HG03442 (cell line): ENCODE results near the gene TRAF3.

Source experiments
- ATAC-seq: cut with Tn5 transposase; IDR thresholded peaks from one replicate; pipeline ENCODE4 v1.9.1; 2021; ENCODE audit warnings: mild to moderate bottlenecking, moderate library complexity; ENCODE audit not compliant: unreplicated experiment

The TRAF3 gene

GRCh38 chr14:102905116-102906108 is 128.2 kb downstream of the TRAF3 start:
- no peak for ATAC-seq

DNA sequence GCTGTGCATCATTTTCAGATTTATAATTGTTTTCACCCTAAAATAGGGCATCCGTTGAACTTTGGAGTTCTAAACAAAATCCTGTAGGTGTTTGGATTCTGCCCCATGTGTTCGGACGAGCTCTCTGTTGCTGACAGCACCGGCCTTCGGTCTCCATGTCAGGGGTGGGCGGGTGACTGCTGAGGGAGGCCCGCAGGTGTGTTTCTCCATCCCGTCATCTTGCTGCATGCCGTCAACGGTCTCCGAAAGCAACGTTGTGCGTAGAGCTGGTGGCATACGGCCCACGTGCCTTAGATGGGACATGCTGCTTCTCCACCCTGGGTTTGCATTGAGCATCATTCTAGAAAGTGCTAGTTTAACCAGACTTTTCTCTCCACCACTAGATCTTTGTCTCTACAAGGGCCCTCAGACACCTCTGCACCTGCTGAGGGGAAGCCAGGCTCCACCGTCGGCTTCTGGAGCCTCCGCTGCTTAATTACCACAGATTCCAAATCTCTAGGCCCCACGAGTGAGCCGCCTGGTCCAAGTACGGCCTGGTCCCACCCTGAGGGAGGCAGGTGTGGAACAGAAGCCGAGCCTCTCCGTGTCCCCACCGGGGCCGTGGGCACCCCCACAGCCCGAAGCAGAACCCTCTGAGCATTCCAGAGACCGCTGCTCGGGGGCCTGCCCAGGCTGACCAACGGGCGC is 129.5 kb downstream of the TRAF3 start:
- no peak for ATAC-seq

DNA sequence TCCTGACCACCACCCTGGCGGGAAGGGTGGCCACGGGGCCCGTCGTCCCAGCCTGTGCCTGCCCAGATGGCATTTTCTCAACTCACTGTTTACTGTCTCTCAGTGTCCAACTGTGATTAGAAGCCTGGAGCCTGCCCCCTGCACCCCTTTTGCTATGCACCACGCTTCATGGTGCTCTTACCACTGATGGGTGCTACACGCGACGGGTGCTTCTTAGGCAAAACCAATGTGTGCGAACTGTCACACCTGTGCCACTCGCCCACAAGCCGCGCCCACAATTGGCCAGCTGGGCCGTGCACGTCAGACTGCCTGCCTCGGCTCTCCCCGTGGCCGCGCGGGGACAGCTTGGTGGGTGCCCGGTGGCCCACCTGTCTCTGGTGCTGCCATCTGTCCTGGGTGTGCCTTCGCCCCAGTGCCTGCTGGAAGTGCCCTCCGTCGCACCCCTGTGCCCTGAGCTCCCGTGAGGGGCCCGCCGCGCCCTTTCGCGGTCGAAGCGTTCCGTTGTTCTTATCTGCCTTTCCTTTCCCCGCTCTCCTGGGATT is 130.1 kb downstream of the TRAF3 start:
- no peak for ATAC-seq

DNA sequence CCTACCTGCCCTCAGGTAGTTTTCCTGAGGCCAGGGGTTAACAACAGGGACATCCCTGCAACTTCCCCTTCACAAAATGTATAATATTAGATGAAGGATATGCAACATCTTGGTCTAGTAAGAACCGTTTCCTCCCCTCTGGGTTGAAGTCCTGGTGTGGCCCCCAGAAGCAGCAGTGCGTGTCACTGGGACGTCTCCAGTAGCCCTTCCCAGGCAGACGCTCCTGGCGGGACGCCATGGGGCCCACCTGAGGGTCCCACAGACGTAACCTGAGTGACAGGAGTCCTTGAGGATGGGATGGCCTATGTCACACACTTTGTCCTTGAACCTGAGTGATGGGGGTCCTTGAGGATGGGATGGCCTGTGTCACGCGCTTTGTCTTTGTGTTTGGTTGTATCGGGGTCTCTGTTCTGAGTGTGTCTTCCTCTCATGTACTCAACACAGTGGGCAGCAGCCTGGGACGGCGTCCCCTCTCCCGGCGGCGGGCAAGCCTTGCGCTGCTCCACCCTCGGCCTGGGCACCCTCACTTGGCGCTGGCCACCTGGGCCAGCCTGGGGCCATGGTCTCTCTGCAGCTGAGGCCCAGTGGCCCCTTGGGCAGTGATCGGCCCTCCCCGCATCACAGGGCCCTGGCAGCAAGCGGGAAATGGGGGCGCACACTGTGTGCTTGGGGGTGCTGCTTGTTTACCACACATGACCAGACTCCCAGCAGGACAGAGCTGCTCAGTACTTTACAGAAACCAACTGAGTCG is 130.9 kb downstream of the TRAF3 start:
- ATAC-seq: no peak

DNA sequence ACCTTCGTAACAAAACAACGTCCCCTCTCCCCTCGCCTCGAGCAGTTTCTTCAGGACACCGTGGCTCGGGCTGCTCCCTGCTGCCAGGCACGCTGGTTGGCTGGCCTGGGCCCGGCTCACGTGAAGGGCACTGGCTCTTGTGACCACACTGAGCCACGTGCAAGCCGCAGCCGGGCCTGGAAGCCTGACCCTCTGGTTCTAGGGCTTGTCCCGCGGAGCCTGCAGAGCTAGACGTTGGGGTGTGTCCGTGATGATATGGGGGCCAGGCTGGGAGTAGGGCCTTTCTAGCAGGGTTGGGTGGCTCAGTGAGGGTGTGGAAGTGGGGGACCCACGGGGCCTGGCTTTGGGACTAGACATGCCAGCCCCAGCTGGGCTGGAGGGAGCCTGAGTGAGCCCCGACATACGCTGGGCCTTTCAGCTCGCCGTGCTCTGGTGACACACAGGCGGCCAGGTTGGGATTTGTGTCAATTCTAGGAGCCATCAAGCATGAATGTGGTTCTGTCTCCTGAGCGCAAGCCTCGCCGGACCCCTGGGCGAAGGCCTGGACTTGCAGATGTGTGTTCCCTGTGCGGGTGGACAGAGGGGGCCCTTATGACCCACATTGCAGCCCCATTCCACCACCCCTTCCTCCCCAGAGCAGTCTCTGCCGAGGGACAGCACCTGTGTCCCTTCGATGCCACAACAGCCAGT is 131.7 kb downstream of the TRAF3 start:
- ATAC-seq: no peak

GRCh38 chr14:102909462-102909861 is 132.2 kb downstream of the TRAF3 start:
- no peak for ATAC-seq

- no peak for ATAC-seq
Observed at GRCh38 chr14:102909911-102910310, 132.7 kb downstream of the TRAF3 start.

DNA sequence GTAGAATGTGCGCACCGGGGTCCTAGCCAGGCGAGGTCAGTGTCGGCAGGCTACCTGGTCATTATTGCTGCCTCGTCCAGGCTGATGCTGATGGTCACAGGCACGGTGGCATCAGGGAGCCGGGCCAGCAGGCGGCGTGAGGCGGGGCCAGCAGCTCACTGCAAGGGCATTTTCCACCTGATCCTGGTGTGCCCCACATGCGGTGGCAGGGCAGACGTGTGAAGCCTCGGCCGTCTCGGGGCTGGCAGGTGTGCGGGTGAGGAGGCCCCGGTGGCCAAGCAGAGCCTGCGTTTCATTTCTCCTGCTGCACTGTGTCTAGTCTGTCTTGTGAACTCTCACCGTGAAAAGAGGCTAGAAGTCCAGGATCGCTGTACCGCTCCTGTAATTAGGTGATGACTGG is 133.2 kb downstream of the TRAF3 start:
- no peak for ATAC-seq

- ATAC-seq: no peak
Observed at GRCh38 chr14:102911541-102911951, 134.3 kb downstream of the TRAF3 start.

GRCh38 chr14:102911991-102912761 is 134.9 kb downstream of the TRAF3 start:
- no peak for ATAC-seq

DNA sequence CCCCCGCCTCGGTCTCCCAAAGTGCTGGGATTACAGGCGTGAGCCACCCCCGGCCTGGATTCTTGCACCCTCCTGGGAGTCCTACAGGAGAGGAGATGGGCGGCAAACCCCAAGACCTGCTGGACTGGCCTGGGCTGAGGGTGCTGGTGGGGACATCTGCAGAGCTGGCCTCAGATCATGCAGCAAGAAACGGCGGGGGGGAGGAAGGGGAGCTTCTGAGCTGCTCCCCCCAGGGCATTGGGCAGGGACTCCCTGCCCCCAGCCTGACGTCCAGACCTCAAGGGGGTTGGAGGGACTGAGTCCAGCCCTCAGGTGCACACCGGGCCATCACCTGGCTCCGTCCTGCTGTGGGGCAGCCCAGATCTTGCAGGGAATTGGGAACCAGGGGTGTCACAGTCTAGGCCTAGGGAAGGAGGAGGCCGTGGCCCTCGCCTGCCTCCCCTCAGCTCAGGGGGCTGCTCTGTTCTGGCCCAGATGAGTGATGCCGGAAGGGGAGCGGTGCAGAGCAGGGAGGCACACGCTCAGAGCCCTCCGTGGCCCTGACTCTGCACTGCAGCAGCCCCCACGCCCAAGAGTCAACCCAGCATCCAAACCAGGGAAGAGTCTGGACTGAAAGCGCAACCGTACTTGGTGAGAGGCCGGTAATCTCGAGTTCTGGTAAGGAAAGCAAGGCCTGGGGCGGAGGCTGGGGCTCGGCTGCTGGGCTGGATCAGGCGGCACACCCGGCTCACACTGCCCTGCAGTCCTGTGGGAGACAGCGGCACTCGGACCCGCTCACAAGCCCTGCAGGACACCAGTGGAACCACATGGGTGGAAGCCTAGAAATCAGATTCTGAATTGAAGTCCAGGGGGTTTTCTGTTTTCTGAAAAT is 136.3 kb downstream of the TRAF3 start:
- ATAC-seq: no peak

- ATAC-seq: no peak
Observed at GRCh38 chr14:102914474-102915291, 137.4 kb downstream of the TRAF3 start.

GRCh38 chr14:102915292-102916110 is 138.3 kb downstream of the TRAF3 start:
- no peak for ATAC-seq

DNA sequence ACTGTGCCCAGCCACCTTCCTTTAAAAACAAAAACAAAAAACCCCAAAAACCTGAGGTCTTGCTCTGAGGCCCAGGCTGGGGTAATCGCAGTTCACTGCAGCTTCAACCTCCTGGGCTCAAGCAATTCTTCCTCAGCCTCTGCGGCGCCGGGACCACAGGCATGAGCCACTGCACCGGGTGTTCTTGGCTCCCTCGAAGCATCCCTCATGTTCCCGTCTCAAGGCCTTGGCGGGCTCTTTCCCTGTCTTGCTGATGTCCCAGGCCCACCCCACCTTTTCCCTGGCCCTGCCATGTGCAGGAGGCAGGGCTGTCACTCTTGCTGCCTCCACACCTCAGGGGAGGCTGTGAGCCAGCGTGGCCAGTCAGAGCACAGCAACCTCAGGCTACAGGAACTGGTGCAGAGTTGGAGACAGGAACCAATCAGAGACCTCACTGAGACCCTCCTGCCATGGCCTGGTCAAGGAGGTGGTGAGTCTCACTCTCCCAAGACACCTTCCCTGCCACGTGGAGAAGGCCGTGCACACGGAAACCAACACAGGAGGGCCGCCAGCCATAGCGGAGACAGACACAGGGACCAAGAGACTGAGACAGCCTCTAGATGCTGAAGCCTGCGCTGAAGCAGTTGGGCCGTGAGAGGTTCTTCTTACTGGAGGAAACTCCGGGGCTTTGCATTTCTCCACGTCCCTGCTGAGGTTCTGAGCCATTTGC is 139.3 kb downstream of the TRAF3 start:
- no peak for ATAC-seq

DNA sequence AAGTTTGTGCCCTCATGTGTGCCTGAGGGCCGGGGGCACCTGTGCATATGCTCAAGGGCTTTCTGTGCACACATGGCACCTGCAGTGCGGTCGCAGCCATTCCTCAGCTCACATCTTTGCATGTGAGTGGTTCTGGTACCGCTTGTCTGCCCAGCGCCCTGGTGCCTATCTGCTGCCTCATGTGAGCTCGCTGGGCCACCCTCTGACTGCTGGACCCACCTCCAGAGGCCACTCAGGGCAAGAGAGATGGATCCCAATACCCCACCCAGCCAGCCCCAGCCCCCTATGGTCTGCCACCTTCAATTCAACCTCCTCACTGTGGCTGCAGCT is 139.8 kb downstream of the TRAF3 start:
- ATAC-seq: no peak

DNA sequence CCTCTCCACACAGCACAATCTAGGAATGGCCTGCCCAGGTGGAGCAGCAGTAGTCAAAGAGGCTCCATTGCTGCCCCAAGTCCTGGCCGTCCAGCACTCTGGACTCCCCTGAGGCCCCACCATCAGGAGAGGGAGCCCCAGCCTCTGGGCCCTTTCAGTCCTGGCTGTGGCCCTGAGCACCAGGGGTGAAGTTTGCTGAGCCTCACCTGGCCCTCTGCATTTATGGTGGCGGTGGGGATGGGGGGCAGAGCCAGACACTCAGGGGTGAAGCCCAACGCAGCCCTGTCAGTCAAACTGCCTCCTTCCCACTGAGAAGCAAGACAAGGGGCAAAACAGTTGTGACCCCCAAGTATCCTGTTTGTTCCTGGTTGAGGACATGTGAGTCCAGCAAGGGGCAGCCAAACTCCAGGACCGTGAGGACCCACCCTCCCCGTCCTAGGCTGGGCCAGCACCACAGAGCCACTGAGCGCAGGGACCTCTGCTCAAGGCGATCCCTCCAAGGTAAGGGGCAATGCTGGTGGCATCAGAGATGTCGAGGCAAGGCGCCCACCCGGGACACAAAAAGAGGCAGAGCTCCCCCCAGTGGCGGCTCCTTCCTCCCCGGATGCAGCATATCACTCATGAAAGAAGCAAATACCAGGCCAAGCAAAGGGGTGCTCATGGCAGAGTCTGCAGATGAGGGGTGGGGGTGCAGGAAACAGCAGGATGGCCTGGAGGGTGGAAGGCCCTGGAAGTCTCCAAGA is 140.4 kb downstream of the TRAF3 start:
- no peak for ATAC-seq
